ENCODE results near the gene METTL23. TPM values are rescaled to one million over a fixed set of nuclear protein-coding genes. Genes with fewer than 3 reads are reported as not detected.
"Not testable (repeated sequence)": the region's sequence is repeated elsewhere in the genome, so short reads cannot be mapped to it uniquely, and the experiment has no call there.

The METTL23 gene
- total RNA-seq, 1 donor: 43.4 TPM

- DNase-seq (ENCODE audit: low read depth in 2 of 3, low spot score in 2 of 3): peak in 2 of 3 donors; percentile 60 to 71
Observed at GRCh38 chr17:76710863-76711611, 15.6 kb upstream of the METTL23 start, which contains the start of gene MXRA7. MXRA7 (minus strand) TSS chr17:76710965; CDS start chr17:76710946, 19 bp downstream.

- DNase-seq (ENCODE audit: low read depth in 2 of 3, low spot score in 2 of 3): not testable (repeated sequence)
Observed at GRCh38 chr17:76712321-76712720, 14.3 kb upstream of the METTL23 start.

DNA sequence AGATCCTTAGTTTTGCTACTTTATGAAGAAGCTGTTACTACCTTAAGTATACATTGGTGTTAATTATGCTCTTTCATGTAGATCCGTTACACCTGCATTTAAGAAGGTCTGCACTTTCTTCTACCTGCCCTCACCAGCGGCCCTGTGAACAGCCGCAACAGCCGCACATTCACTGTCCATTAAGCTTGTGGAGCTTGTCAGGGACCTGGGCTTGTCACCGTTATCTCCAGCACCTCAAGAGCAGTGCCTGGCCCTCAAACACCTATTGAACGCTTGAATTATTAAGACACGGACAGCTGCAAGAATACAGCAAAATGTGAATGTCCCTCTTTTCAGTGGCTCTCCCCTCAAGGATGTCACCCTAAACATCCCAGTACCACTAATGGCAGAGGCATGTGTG lies 12.9 kb upstream of the METTL23 start:
- DNase-seq (ENCODE audit: low read depth in 2 of 3, low spot score in 2 of 3): no peak

- no peak for DNase-seq (ENCODE audit: low read depth in 2 of 3, low spot score in 2 of 3)
Observed at GRCh38 chr17:76714336-76714735, 12.3 kb upstream of the METTL23 start.

DNA sequence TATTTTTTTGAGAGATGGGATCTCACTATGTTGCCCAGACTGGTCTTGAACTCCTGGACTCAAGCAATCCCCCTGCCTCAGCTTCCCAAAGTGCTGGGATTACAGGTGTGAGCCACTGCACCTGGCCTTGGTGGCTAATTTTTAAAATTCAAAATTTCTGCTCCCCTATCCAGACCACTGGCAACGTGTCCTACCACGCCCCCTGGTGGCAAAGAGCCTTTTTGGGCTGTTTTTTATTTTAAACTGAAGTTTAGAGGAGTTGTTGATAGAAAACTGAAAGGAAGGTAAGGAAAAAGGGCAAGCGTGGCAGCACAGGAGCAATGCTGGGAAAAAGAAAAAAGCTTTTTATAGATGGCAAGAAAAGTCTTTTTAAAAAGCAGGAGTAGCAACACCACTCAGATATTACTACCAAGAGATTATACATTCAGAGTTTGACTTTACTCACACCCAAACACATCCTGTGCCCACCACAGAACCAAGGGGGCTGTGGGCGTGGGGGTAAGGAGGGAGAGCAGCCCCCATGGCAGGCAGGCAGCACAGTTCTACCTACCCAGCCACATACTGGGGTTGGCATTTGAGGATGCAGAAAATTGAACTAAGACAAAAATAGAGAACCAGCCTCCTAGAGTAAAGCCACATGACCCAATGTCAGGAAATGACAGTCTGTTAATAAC lies 11.7 kb upstream of the METTL23 start:
- peak in 2 of 3 donors; percentile 61 to 79 for DNase-seq (ENCODE audit: low read depth in 2 of 3, low spot score in 2 of 3)

- DNase-seq (ENCODE audit: low read depth in 2 of 3, low spot score in 2 of 3): no peak
Observed at GRCh38 chr17:76715496-76715830, 11.2 kb upstream of the METTL23 start.

DNA sequence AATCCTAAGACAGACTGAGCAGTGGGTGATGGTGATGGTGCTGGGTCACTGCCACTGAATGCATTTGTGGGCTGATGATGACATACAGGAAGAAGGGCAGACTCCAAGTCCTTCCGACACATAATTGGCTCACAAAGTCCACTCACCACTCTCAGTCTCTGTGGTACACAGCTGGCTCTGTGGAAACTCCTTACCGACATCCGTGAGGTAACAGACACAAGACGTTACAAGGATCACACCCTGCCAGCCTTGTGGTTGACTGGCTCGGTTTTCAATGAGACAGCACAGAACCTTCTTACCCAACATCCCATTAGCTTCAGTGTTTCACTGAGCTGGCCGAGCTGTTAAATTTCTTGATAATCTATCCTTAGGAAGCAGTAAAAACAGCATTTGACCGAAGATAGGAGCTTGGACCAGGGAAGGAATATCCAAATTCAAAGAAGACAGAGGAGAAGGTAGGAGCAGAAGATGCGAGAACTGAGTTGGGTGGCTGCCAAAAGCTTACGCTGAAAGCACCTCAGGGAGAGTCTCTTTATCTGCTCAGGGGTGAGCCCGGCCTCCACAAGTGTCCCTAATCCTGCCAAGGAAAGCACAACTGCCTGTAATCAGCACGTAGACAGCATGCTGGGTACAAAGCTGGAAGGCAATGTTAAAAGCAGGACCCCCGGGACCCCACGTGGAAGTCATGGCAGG lies 10.3 kb upstream of the METTL23 start:
- DNase-seq (ENCODE audit: low read depth in 2 of 3, low spot score in 2 of 3): peak in 2 of 3 donors; percentile 78 to 84

GRCh38 chr17:76716839-76717215 lies 9.8 kb upstream of the METTL23 start:
- DNase-seq (ENCODE audit: low read depth in 2 of 3, low spot score in 2 of 3): no peak

GRCh38 chr17:76718516-76718915 lies 8.1 kb upstream of the METTL23 start:
- DNase-seq (ENCODE audit: low read depth in 2 of 3, low spot score in 2 of 3): no peak

GRCh38 chr17:76720211-76720610 lies 6.4 kb upstream of the METTL23 start:
- DNase-seq (ENCODE audit: low read depth in 2 of 3, low spot score in 2 of 3): no peak

DNA sequence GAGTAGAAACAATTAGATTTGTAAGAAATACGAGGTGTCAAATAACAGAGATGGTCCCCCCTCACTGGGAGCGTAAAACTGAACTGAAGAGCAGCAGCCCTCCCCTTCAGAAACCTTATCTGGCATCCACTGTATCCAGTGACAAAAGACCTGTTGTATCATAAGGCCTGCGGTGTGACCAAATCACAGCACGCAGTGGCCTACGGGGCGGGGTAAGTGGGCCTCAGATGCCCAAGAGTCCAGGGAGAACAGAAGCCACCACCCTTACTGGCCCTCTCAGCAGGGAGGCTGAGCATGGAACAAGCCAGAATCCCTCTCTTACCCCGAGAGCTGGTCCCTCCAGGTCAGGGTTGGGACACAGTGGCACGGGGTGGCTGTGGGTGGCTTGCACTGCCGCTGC lies 5.7 kb upstream of the METTL23 start:
- DNase-seq (ENCODE audit: low read depth in 2 of 3, low spot score in 2 of 3): no peak

DNA sequence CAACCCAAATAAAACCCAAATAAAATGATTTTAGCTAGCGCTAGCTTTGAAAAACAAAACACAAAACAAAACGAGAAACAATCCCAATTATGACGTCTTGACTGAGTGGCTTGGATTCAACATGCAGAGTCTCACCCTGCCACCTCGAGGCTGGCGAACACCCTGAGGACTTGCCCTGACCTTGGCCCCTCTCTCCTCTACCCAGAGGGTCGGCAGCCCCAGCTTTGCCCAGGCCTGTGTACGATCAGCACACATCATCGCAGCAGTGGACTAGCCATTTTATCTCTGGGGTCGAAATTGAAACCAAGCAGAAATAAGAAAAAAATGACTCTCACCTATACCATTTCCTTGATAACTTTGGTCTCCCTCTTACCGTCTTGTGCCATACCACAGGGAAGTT lies 5.2 kb upstream of the METTL23 start:
- DNase-seq (ENCODE audit: low read depth in 2 of 3, low spot score in 2 of 3): no peak

DNA sequence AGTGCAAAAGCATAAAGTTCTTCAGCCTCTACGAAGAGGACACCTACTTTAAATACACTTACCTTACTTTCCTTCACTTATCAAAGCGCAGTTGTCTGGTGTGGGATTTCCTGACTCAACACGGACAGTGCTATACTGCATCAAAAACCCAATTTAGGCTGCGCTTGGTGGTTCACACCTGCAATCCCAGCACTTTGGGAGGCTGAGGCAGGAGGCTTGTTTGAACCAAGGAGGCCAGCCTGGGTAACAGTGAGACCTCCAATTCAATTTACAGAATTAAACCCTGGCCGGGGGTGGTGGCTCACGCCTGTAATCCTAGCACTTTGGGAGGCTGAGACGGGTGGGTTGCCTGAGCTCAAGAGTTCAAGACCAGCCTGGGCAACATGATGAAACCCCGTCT lies 4.4 kb upstream of the METTL23 start:
- no peak for DNase-seq (ENCODE audit: low read depth in 2 of 3, low spot score in 2 of 3)

DNA sequence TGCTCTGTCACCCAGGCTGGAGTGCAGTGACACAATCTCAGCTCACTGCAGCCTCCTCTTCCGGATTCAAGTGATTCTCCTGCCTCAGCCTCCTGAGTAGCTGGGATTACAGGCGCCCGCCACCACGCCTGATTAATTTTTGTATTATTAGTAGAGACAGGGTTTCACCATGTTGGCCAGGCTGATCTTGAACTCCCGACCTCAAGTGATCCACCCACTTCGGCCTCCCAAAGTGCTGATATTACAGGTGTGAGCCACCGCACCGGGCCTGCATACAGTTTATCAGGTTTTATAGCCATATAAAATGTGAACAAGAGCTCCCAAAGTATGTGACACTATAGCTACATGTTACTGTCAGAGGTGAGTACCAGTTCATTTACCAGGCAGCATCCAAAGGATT lies 3.7 kb upstream of the METTL23 start:
- DNase-seq (ENCODE audit: low read depth in 2 of 3, low spot score in 2 of 3): not testable (repeated sequence)

GRCh38 chr17:76723812-76724211 lies 2.8 kb upstream of the METTL23 start:
- no peak for DNase-seq (ENCODE audit: low read depth in 2 of 3, low spot score in 2 of 3)

GRCh38 chr17:76725580-76726230 lies 934 bp upstream of the METTL23 start:
- DNase-seq (ENCODE audit: low read depth in 2 of 3, low spot score in 2 of 3): peak in 2 of 3 donors; percentile 69 to 72

- peak in 2 of 3 donors; percentile 96 for DNase-seq (ENCODE audit: low read depth in 2 of 3, low spot score in 2 of 3)
Observed at GRCh38 chr17:76726231-76726775, 336 bp upstream of the METTL23 start, which contains the start of gene JMJD6. JMJD6 (minus strand) TSS chr17:76726606; CDS start chr17:76726475, 131 bp downstream.

DNA sequence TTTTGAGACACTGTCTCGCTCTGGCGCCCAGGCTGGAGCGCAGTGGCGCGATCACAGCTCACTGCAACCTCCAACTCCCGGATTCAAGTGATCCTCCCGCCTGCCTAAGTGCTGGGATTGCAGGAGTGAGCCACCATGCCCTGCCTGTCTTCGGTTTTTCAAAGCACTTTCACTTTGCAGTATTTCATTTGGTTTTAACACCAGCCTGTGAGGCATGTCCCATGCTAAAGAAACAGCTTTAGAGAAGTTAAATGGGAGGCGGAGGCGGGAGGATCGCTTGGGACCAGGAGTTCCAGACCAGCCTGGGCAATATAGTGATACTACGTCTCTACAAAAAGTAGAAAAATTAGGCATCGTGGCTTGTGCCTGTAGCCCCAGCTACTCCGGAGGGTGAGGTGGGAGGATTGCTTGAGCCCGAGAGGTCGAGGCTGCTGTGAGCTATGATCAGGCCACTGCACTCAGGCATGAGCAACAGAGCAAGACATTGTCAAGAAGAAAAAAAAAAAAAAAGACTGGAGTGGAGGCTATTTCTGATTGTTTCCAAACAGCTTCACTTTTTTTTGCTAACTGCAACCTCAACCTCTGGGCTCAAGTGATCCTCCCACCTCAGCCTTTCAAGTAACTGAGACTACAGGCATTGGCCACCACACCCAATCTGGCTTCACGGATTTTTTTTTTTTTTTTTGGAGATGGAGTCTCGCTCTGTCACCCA lies 1.3 kb downstream of the METTL23 start:
- no peak for DNase-seq (ENCODE audit: low read depth in 2 of 3, low spot score in 2 of 3)

- not testable (repeated sequence) for DNase-seq (ENCODE audit: low read depth in 2 of 3, low spot score in 2 of 3)
Observed at GRCh38 chr17:76731800-76732733, 5.4 kb downstream of the METTL23 start.

All from hematopoietic multipotent progenitor cell (in vitro differentiated cells).